ENCODE results near the gene FAM227B.

The FAM227B gene

GRCh38 chr15:49383266-49383665 is 237.4 kb downstream of the FAM227B start:
- Histone ChIP-seq H2AK5ac (ENCODE audit: low read length) (no peak overlapping the region), H4K5ac (ENCODE audit: low read length) (no peak overlapping the region), H3K27me3 (ENCODE audit: insufficient read depth, low read length, poor library complexity) (no peaks in the 10 kb centered on the region), H2BK120ac (ENCODE audit: low read depth, low read length) (no peak overlapping the region), H2BK5ac (ENCODE audit: low read length) (no peak overlapping the region), H3K4me2 (ENCODE audit: low read length) (no peak overlapping the region), H3K27ac (ENCODE audit: low read depth, low read length) (no peak overlapping the region), H3K4me3 (ENCODE audit: low read length) (no peak overlapping the region), H3K23ac (ENCODE audit: low read length) (no peak overlapping the region), H3K36me3 (ENCODE audit: control insufficient read depth, insufficient read depth, low read length) (no peaks in the 10 kb centered on the region), H3K4ac (ENCODE audit: low read depth, low read length) (no peak overlapping the region), H3K56ac (ENCODE audit: low read length) (no peak overlapping the region), H4K8ac (ENCODE audit: low read depth, low read length) (no peak overlapping the region), H3K79me1 (ENCODE audit: low read length) (no peaks in the 10 kb centered on the region), H3K4me1 (ENCODE audit: control insufficient read depth, low read depth, low read length) (no peaks in the 10 kb centered on the region), H3K18ac (ENCODE audit: low read length) (no peak overlapping the region), H3K79me2 (ENCODE audit: control insufficient read depth, insufficient read depth, low read length) (no peaks in the 10 kb centered on the region), H3K9ac (ENCODE audit: low read length) (no peak overlapping the region), H2BK15ac (replicated peaks; ENCODE audit: low read depth) (no peak overlapping the region)
- WGBS (ENCODE audit: extremely low coverage, insufficient coverage, low lambda C conversion rate) = no CpG with 5 or more reads among the region's 1 CpG
- DNase-seq = no peak

- H3K27me3 ChIP-seq (ENCODE audit: insufficient read depth, low read length, poor library complexity) = no peaks in the 10 kb centered on the region
- H2AK5ac ChIP-seq (ENCODE audit: low read length) = no peak overlapping the region
- no peak overlapping the region for H2BK5ac ChIP-seq (ENCODE audit: low read length)
- no peak overlapping the region for H3K56ac ChIP-seq (ENCODE audit: low read length)
- H3K36me3 ChIP-seq (ENCODE audit: control insufficient read depth, insufficient read depth, low read length) = no peaks in the 10 kb centered on the region
- H3K79me2 ChIP-seq (ENCODE audit: control insufficient read depth, insufficient read depth, low read length) = no peaks in the 10 kb centered on the region
- no peak overlapping the region for H2BK15ac ChIP-seq (replicated peaks; ENCODE audit: low read depth)
- H3K23ac ChIP-seq (ENCODE audit: low read length) = no peak overlapping the region
- H3K4me3 ChIP-seq (ENCODE audit: low read length) = no peak overlapping the region
- H3K9ac ChIP-seq (ENCODE audit: low read length) = no peak overlapping the region
- no peak overlapping the region for H3K4me2 ChIP-seq (ENCODE audit: low read length)
- DNase-seq = peak; percentile 8
- no peak overlapping the region for H4K5ac ChIP-seq (ENCODE audit: low read length)
- no peak overlapping the region for H2BK120ac ChIP-seq (ENCODE audit: low read depth, low read length)
- no peak overlapping the region for H4K8ac ChIP-seq (ENCODE audit: low read depth, low read length)
- H3K4me1 ChIP-seq (ENCODE audit: control insufficient read depth, low read depth, low read length) = no peaks in the 10 kb centered on the region
- H3K27ac ChIP-seq (ENCODE audit: low read depth, low read length) = no peak overlapping the region
- no peak overlapping the region for H3K18ac ChIP-seq (ENCODE audit: low read length)
- H3K4ac ChIP-seq (ENCODE audit: low read depth, low read length) = no peak overlapping the region
- H3K79me1 ChIP-seq (ENCODE audit: low read length) = no peaks in the 10 kb centered on the region
Observed at GRCh38 chr15:49382394-49382793, 238.2 kb downstream of the FAM227B start.

GRCh38 chr15:49380912-49381311 is 239.7 kb downstream of the FAM227B start:
- Histone ChIP-seq H2BK15ac (replicated peaks; ENCODE audit: low read depth) (no peak overlapping the region), H3K4me2 (ENCODE audit: low read length) (no peak overlapping the region), H4K5ac (ENCODE audit: low read length) (no peak overlapping the region), H3K27me3 (ENCODE audit: insufficient read depth, low read length, poor library complexity) (no peaks in the 10 kb centered on the region), H3K4ac (ENCODE audit: low read depth, low read length) (no peak overlapping the region), H3K9ac (ENCODE audit: low read length) (no peak overlapping the region), H2BK120ac (ENCODE audit: low read depth, low read length) (no peak overlapping the region), H3K79me2 (ENCODE audit: control insufficient read depth, insufficient read depth, low read length) (no peaks in the 10 kb centered on the region), H3K23ac (ENCODE audit: low read length) (no peak overlapping the region), H3K56ac (ENCODE audit: low read length) (no peak overlapping the region), H4K8ac (ENCODE audit: low read depth, low read length) (no peak overlapping the region), H3K79me1 (ENCODE audit: low read length) (no peaks in the 10 kb centered on the region), H3K18ac (ENCODE audit: low read length) (no peak overlapping the region), H2BK5ac (ENCODE audit: low read length) (no peak overlapping the region), H3K27ac (ENCODE audit: low read depth, low read length) (no peak overlapping the region), H3K36me3 (ENCODE audit: control insufficient read depth, insufficient read depth, low read length) (no peaks in the 10 kb centered on the region), H3K4me3 (ENCODE audit: low read length) (no peak overlapping the region), H2AK5ac (ENCODE audit: low read length) (no peak overlapping the region), H3K4me1 (ENCODE audit: control insufficient read depth, low read depth, low read length) (no peaks in the 10 kb centered on the region)
- no CpG with 5 or more reads among the region's 5 CpGs for WGBS (ENCODE audit: extremely low coverage, insufficient coverage, low lambda C conversion rate)
- DNase-seq = peak; percentile 90

- H3K9ac ChIP-seq (ENCODE audit: low read length) = no peak overlapping the region
- no peaks in the 10 kb centered on the region for H3K27me3 ChIP-seq (ENCODE audit: insufficient read depth, low read length, poor library complexity)
- H2AK5ac ChIP-seq (ENCODE audit: low read length) = no peak overlapping the region
- H3K56ac ChIP-seq (ENCODE audit: low read length) = peak overlapping the region; percentile 6
- no peak overlapping the region for H2BK5ac ChIP-seq (ENCODE audit: low read length)
- H3K4me2 ChIP-seq (ENCODE audit: low read length) = no peak overlapping the region
- H3K79me1 ChIP-seq (ENCODE audit: low read length) = no peaks in the 10 kb centered on the region
- DNase-seq = no peak
- no peak overlapping the region for H2BK15ac ChIP-seq (replicated peaks; ENCODE audit: low read depth)
- H3K79me2 ChIP-seq (ENCODE audit: control insufficient read depth, insufficient read depth, low read length) = no peaks in the 10 kb centered on the region
- peak overlapping the region; percentile 63 for H3K4ac ChIP-seq (ENCODE audit: low read depth, low read length)
- H2BK120ac ChIP-seq (ENCODE audit: low read depth, low read length) = no peak overlapping the region
- no peak overlapping the region for H4K8ac ChIP-seq (ENCODE audit: low read depth, low read length)
- no peak overlapping the region for H3K27ac ChIP-seq (ENCODE audit: low read depth, low read length)
- H3K4me3 ChIP-seq (ENCODE audit: low read length) = no peak overlapping the region
- H3K18ac ChIP-seq (ENCODE audit: low read length) = no peak overlapping the region
- H3K4me1 ChIP-seq (ENCODE audit: control insufficient read depth, low read depth, low read length) = no peaks in the 10 kb centered on the region
- H4K5ac ChIP-seq (ENCODE audit: low read length) = no peak overlapping the region
- WGBS (ENCODE audit: extremely low coverage, insufficient coverage, low lambda C conversion rate) = no CpG with 5 or more reads among the region's 4 CpGs
- H3K36me3 ChIP-seq (ENCODE audit: control insufficient read depth, insufficient read depth, low read length) = no peaks in the 10 kb centered on the region
- H3K23ac ChIP-seq (ENCODE audit: low read length) = no peak overlapping the region
Observed at GRCh38 chr15:49379996-49380395, 240.6 kb downstream of the FAM227B start.

- H3K79me1 ChIP-seq (ENCODE audit: low read length) = no peaks in the 10 kb centered on the region
- no peak overlapping the region for H3K18ac ChIP-seq (ENCODE audit: low read length)
- H3K4me3 ChIP-seq (ENCODE audit: low read length) = no peak overlapping the region
- no peak overlapping the region for H2BK5ac ChIP-seq (ENCODE audit: low read length)
- no peak overlapping the region for H3K9ac ChIP-seq (ENCODE audit: low read length)
- DNase-seq = peak; percentile 62
- no peak overlapping the region for H3K56ac ChIP-seq (ENCODE audit: low read length)
- peaks cover 2% of the 10 kb centered on the region for H3K4me1 ChIP-seq (ENCODE audit: control insufficient read depth, low read depth, low read length)
- no peaks in the 10 kb centered on the region for H3K79me2 ChIP-seq (ENCODE audit: control insufficient read depth, insufficient read depth, low read length)
- no peaks in the 10 kb centered on the region for H3K36me3 ChIP-seq (ENCODE audit: control insufficient read depth, insufficient read depth, low read length)
- H3K4me2 ChIP-seq (ENCODE audit: low read length) = no peak overlapping the region
- no peak overlapping the region for H4K5ac ChIP-seq (ENCODE audit: low read length)
- no peak overlapping the region for H3K23ac ChIP-seq (ENCODE audit: low read length)
- H3K4ac ChIP-seq (ENCODE audit: low read depth, low read length) = no peak overlapping the region
- H3K27me3 ChIP-seq (ENCODE audit: insufficient read depth, low read length, poor library complexity) = no peaks in the 10 kb centered on the region
- peak overlapping the region; percentile 57 for H2BK15ac ChIP-seq (replicated peaks; ENCODE audit: low read depth)
- no peak overlapping the region for H2AK5ac ChIP-seq (ENCODE audit: low read length)
- WGBS (ENCODE audit: extremely low coverage, insufficient coverage, low lambda C conversion rate) = no CpG with 5 or more reads among the region's 1 CpG
- H3K27ac ChIP-seq (ENCODE audit: low read depth, low read length) = no peak overlapping the region
- H2BK120ac ChIP-seq (ENCODE audit: low read depth, low read length) = no peak overlapping the region
- H4K8ac ChIP-seq (ENCODE audit: low read depth, low read length) = no peak overlapping the region
Observed at GRCh38 chr15:49372366-49372765, 248.3 kb downstream of the FAM227B start.

GRCh38 chr15:49370782-49371181 is 249.8 kb downstream of the FAM227B start:
- no peak overlapping the region for H2AK5ac ChIP-seq (ENCODE audit: low read length)
- H4K8ac ChIP-seq (ENCODE audit: low read depth, low read length) = no peak overlapping the region
- DNase-seq = no peak
- H3K27ac ChIP-seq (ENCODE audit: low read depth, low read length) = no peak overlapping the region
- no peak overlapping the region for H3K23ac ChIP-seq (ENCODE audit: low read length)
- H3K79me2 ChIP-seq (ENCODE audit: control insufficient read depth, insufficient read depth, low read length) = no peaks in the 10 kb centered on the region
- no CpG with 5 or more reads among the region's 1 CpG for WGBS (ENCODE audit: extremely low coverage, insufficient coverage, low lambda C conversion rate)
- H2BK15ac ChIP-seq (replicated peaks; ENCODE audit: low read depth) = no peak overlapping the region
- peaks cover 2% of the 10 kb centered on the region for H3K4me1 ChIP-seq (ENCODE audit: control insufficient read depth, low read depth, low read length)
- H3K4me2 ChIP-seq (ENCODE audit: low read length) = no peak overlapping the region
- no peak overlapping the region for H3K18ac ChIP-seq (ENCODE audit: low read length)
- no peaks in the 10 kb centered on the region for H3K79me1 ChIP-seq (ENCODE audit: low read length)
- H3K27me3 ChIP-seq (ENCODE audit: insufficient read depth, low read length, poor library complexity) = no peaks in the 10 kb centered on the region
- no peak overlapping the region for H3K4ac ChIP-seq (ENCODE audit: low read depth, low read length)
- H4K5ac ChIP-seq (ENCODE audit: low read length) = no peak overlapping the region
- no peak overlapping the region for H3K9ac ChIP-seq (ENCODE audit: low read length)
- no peak overlapping the region for H2BK120ac ChIP-seq (ENCODE audit: low read depth, low read length)
- no peak overlapping the region for H3K4me3 ChIP-seq (ENCODE audit: low read length)
- H3K56ac ChIP-seq (ENCODE audit: low read length) = no peak overlapping the region
- no peaks in the 10 kb centered on the region for H3K36me3 ChIP-seq (ENCODE audit: control insufficient read depth, insufficient read depth, low read length)
- H2BK5ac ChIP-seq (ENCODE audit: low read length) = no peak overlapping the region
